Lower leg skin (tissue), 4 donors: Measurements from ENCODE around the gene SIN3B. TPM values are rescaled to one million over a fixed set of nuclear protein-coding genes. Genes with fewer than 3 reads are reported as not detected.
A peak's percentile ranks its signal among the peaks of the same experiment; 100 is the strongest.

ENCODE experiments used
- DNase-seq, 2 donors: peaks; one replicate each; pipeline ENCODE4 v3.0.0-alpha.2; 2019; ENCODE audit warnings: low spot score in 2 of 2
- H3K4me3 ChIP-seq: fragments of 200-600 bp; sonication (generic); 2 replicates; pipeline ENCODE4 v1.5.1; 2017; ENCODE audit warnings: mild to moderate bottlenecking, low read depth; ENCODE audit not compliant: poor library complexity, severe bottlenecking
- CTCF ChIP-seq, 3 donors: fragments of 450-650 bp; IDR thresholded peaks; one replicate each; pipeline ENCODE4 v1.5.1; 2016; ENCODE audit warnings: antibody characterized with exemption in 3 of 3, mild to moderate bottlenecking in 3 of 3, moderate library complexity in 2 of 3
- POLR2A ChIP-seq, 2 donors: fragments of 450-650 bp; IDR thresholded peaks; one replicate each; pipeline ENCODE4 v1.6.1; 2016 to 2017; ENCODE audit warnings: antibody characterized with exemption in 2 of 2, mild to moderate bottlenecking in 1 of 2, moderate library complexity in 1 of 2
- WGBS, 2 donors: methylation state at CpG; one replicate each; pipeline ENCODE4 v1.1.5; 2018; 5-methylcytosine and 5-hydroxymethylcytosine counted together
- intact Hi-C: fragments of 100-400 bp; cut with DNase I; formaldehyde crosslinking; loops from one replicate; pipeline ENCODE4 v1.15.0; 2023; ENCODE audit warnings: low total_unique reads
- total RNA-seq, 4 donors: library from RNA; depleted of rRNA; stranded (reverse); fragments of >200 nt; gene quantifications; one replicate each; pipeline ENCODE4 v1.1.0, GENCODE V29; 2016

Gene SIN3B
- total RNA-seq, 4 donors from 2014 or later = 26.3 to 54.4 (median 40.1) TPM

- H3K4me3 ChIP-seq = no peak overlapping the region
- intact Hi-C loops = no loop called here
- WGBS, 2 donors = 35 to 51% methylated on average over 2 to 3 of the region's 3 CpGs
- no peak for TF ChIP-seq CTCF (IDR thresholded peaks at IDR 0.05)
- no peak for DNase-seq
These were observed 54.3 kb downstream of the SIN3B start for GRCh38 chr19:16883522-16883921.

GRCh38 chr19:16885166-16885565, 56.0 kb downstream of the SIN3B start:
- 40 to 51% methylated on average over 5 of the region's 5 CpGs for WGBS, 2 donors
- TF ChIP-seq POLR2A (IDR thresholded peaks at IDR 0.05) (no peak), CTCF (IDR thresholded peaks at IDR 0.05) (no peak)
- no peak overlapping the region for H3K4me3 ChIP-seq
- DNase-seq = no peak
- intact Hi-C loops = no loop called here

- TF ChIP-seq POLR2A (IDR thresholded peaks at IDR 0.05) = no peak
- TF ChIP-seq CTCF (IDR thresholded peaks at IDR 0.05) = no peak
- WGBS, 2 donors = 52 to 59% methylated on average over 20 of the region's 20 CpGs
- intact Hi-C loops = no loop called here
- DNase-seq = peak; percentile 35 to 93
- H3K4me3 ChIP-seq = no peak overlapping the region
These were observed 57.2 kb downstream of the SIN3B start for GRCh38 chr19:16886305-16886880.

- H3K4me3 ChIP-seq = no peak overlapping the region
- DNase-seq = no peak
- intact Hi-C loops = no loop called here
- WGBS, 2 donors = 58 to 61% methylated on average over 17 of the region's 17 CpGs
- no peak for TF ChIP-seq POLR2A (IDR thresholded peaks at IDR 0.05)
These were observed 58.4 kb downstream of the SIN3B start for GRCh38 chr19:16887353-16888265.

DNA sequence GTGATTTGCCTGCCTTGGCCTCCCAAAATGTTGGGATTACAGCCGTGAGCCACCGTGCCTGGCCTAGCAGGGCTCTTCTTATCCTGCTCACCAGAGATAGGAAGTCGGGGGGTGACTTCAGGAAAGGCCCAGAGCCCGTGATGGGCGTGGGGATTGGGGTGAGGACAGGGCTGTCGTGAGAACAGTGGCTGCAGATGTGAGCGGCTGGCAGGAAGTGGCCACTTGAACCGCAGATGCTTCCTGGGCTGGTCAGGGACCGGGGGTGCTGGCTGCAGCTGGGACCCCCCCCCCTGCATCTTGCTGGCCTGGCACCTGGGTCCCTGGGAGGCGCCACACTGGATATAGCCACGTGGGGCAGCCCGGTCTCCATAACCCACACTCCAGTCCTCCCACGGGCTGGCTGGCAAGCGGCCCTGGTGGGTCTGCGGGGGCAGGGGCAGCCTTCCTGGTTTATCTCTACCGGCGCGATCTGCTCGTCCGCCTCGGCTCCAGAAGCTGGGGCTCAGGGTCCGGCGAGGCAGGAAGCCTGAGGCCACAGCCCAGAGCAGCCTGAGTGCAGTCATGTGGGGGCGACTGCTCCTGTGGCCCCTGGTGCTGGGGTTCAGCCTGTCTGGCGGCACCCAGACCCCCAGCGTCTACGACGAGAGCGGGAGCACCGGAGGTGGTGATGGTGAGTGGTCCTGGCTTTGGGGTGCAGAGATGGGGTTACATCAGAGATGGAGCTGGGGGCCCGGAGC, 59.6 kb downstream of the SIN3B start, which contains the start of gene F2RL3:
Gene F2RL3 (plus strand): TSS at position 371 of the 737 bp plus-strand sequence. CDS start 191 bp downstream, at position 562.
- peak; percentile 38 to 91 for DNase-seq
- WGBS, 2 donors = 29 to 52% methylated on average over 26 to 30 of the region's 31 CpGs
- intact Hi-C loops = no loop called here
- TF ChIP-seq CTCF (IDR thresholded peaks at IDR 0.05) (no peak), POLR2A (IDR thresholded peaks at IDR 0.05) (no peak)
- no peak within 1 kb of the TSS for H3K4me3 ChIP-seq
